ENCODE measurements around the gene DUSP14. TPM values are rescaled to one million over a fixed set of nuclear protein-coding genes. Genes with fewer than 3 reads are reported as not detected.

Gene DUSP14
- total and polyA plus RNA-seq, 2 of the 13 experiments (the other 11 are each of a cell fraction or from before 2014, with no cell fraction given) = 33.5 to 39.8 TPM

GRCh38 chr17:37489197-37490001, at the start of gene DUSP14 (continued):
- TF ChIP-seq PATZ1 (CRISPR knock-in tag; IDR thresholded peaks at IDR 0.05) = peak; percentile 44
- no peak for TF ChIP-seq JARID2 (CRISPR knock-in tag; IDR thresholded peaks at IDR 0.05; ENCODE audit: insufficient replicate concordance)
- TF ChIP-seq ZC3H4 (CRISPR knock-in tag; IDR thresholded peaks at IDR 0.05; ENCODE audit: borderline replicate concordance) = no peak; the same call in none of the 2 replicates
- TF ChIP-seq GLI4 (CRISPR knock-in tag; IDR thresholded peaks at IDR 0.05; ENCODE audit: borderline replicate concordance) = peak; percentile 92; the same call in 1 of the 2 replicates
- no peak for TF ChIP-seq ZNF121 (CRISPR knock-in tag; IDR thresholded peaks at IDR 0.05)
- TF ChIP-seq ZNF547 (CRISPR knock-in tag; IDR thresholded peaks at IDR 0.05) = peak; percentile 54; the same call in 1 of the 2 replicates
- TF ChIP-seq ZNF839 (CRISPR knock-in tag; IDR thresholded peaks at IDR 0.05; ENCODE audit: borderline replicate concordance) = no peak
- no peak for TF ChIP-seq ZNF281 (CRISPR knock-in tag; IDR thresholded peaks at IDR 0.05; ENCODE audit: borderline replicate concordance)
- no peak for TF ChIP-seq NCOR1 (IDR thresholded peaks at IDR 0.05; ENCODE audit: borderline replicate concordance, low read length)
- no peak for TF ChIP-seq MATR3 (CRISPR knock-in tag; IDR thresholded peaks at IDR 0.05)
- no peak for TF ChIP-seq ZNF7 (CRISPR knock-in tag; IDR thresholded peaks at IDR 0.05)
- no peak for TF ChIP-seq ZNF543 (CRISPR knock-in tag; IDR thresholded peaks at IDR 0.05)
- TF ChIP-seq ZSCAN29 (CRISPR knock-in tag; conservative IDR thresholded peaks at IDR 0.05) = no peak
- no peak for TF ChIP-seq ZBTB49 (CRISPR knock-in tag; IDR thresholded peaks at IDR 0.05; ENCODE audit: borderline replicate concordance)
- no peak for TF ChIP-seq PCBP2 (optimal IDR thresholded peaks at IDR 0.05; ENCODE audit: low read depth, low read length, poor library complexity, severe bottlenecking)
- no peak for TF ChIP-seq TBX3 (IDR thresholded peaks at IDR 0.05; ENCODE audit: borderline replicate concordance)
- peak; percentile 74 for TF ChIP-seq GMEB1 (CRISPR knock-in tag; IDR thresholded peaks at IDR 0.05; ENCODE audit: borderline replicate concordance)
- TF ChIP-seq ZNF615 (CRISPR knock-in tag; IDR thresholded peaks at IDR 0.05; ENCODE audit: borderline replicate concordance) = no peak
- no peak for TF ChIP-seq SIN3A (IDR thresholded peaks at IDR 0.05; ENCODE audit: borderline replicate concordance, low read depth, low read length)
- TF ChIP-seq CC2D1A (CRISPR knock-in tag; IDR thresholded peaks at IDR 0.05) = no peak

Measured in HepG2 (cell line).